Measurements from ENCODE around the gene PLPPR4. TPM values are rescaled to one million over a fixed set of nuclear protein-coding genes. Genes with fewer than 3 reads are reported as not detected.
"Not testable (repeated sequence)": the region's sequence is repeated elsewhere in the genome, so short reads cannot be mapped to it uniquely, and the experiment has no call there.

Gene PLPPR4
- total RNA-seq, 1 donor from 2014 or later = 7.3 TPM

DNA sequence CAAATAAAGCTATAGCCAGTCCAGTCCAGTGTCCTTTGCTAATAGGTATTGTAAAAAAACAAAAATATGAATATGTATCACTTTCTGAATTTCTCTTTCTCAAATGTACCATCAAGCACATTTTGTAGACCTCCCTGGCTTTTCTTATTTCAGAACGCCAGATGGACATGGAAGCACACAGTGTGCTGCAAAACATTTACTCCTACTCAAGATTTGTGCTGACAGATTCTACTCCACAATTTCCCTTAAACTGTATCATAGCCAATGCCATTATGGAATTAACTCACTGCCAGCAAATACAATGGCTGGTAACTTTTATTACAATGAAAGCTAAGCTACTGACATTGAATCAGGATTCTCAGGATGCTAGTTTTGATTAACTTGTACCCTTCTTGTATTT lies 30.8 kb upstream of the PLPPR4 start:
- H3K4me3 ChIP-seq (ENCODE audit: low read length in 3 of 3) = no peak overlapping the region

DNA sequence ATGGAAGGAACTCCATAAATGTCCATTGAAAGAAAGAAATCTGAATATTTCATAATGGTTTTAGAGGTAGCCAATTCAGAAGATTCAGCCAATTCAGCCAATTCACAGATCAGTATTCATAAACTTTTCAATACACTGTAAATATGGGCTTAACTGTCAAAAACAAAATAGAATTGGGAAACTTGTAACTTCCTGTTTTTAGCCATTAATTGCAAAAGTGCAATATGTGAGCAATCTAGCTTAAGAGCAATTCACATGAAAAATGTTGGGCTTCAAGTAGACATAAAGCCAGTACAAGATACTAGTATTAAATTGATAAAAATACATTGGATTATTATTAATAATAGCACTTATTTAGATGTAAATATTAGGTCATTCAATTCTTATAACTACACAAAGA lies 27.5 kb upstream of the PLPPR4 start:
- H3K9ac ChIP-seq (ENCODE audit: low read depth in 1 of 3, low read length in 3 of 3) = no peak overlapping the region
- no peaks in the 10 kb centered on the region for H3K36me3 ChIP-seq (ENCODE audit: control insufficient read depth in 3 of 3, insufficient read depth in 3 of 3, low read length in 3 of 3)
- no peak overlapping the region for H3K4me3 ChIP-seq (ENCODE audit: low read length in 3 of 3)
- H3K4me1 ChIP-seq (ENCODE audit: control insufficient read depth in 3 of 3, insufficient read depth in 3 of 3, low read length in 3 of 3) = no peaks in the 10 kb centered on the region
- no peak overlapping the region for H3K27ac ChIP-seq (ENCODE audit: low read depth, low read length)
- no peaks in the 10 kb centered on the region for H3K27me3 ChIP-seq (ENCODE audit: control insufficient read depth in 3 of 3, insufficient read depth in 3 of 3, low read length in 3 of 3)
- no peaks in the 10 kb centered on the region for H3K9me3 ChIP-seq (ENCODE audit: control insufficient read depth in 3 of 3, low read length in 3 of 3)

More for the DNA sequence above, 30.8 kb upstream of the PLPPR4 start:
- H3K9me3 ChIP-seq (ENCODE audit: control insufficient read depth in 3 of 3, low read length in 3 of 3) = no peaks in the 10 kb centered on the region
- no peak overlapping the region for H3K9ac ChIP-seq (ENCODE audit: low read depth in 1 of 3, low read length in 3 of 3)
- H3K36me3 ChIP-seq (ENCODE audit: control insufficient read depth in 3 of 3, insufficient read depth in 3 of 3, low read length in 3 of 3) = no peaks in the 10 kb centered on the region
- no peaks in the 10 kb centered on the region for H3K4me1 ChIP-seq (ENCODE audit: control insufficient read depth in 3 of 3, insufficient read depth in 3 of 3, low read length in 3 of 3)
- no peak overlapping the region for H3K27ac ChIP-seq (ENCODE audit: low read depth, low read length)
- no peaks in the 10 kb centered on the region for H3K27me3 ChIP-seq (ENCODE audit: control insufficient read depth in 3 of 3, insufficient read depth in 3 of 3, low read length in 3 of 3)

DNA sequence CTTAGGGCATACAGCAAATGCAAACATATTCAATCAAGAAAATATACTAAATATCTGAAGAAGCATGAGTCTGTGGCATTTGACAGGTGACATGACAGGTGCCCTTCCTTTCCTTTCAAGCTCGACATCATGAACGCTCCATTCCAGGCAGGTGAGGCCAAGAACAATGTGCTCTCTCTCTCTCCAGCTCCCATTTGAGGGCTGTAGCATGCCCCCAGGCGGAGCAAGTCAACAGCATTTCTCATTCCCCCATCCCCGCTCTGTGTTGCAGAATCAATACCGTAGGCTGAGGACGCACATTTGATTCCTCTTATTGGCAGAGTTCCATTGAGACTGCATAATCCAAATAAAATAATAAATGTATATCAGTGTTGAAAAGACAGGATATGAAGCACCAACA lies 24.6 kb upstream of the PLPPR4 start:
- Histone ChIP-seq H3K27me3 (ENCODE audit: control insufficient read depth in 3 of 3, insufficient read depth in 3 of 3, low read length in 3 of 3) (no peaks in the 10 kb centered on the region), H3K27ac (ENCODE audit: low read depth, low read length) (no peak overlapping the region), H3K9me3 (ENCODE audit: control insufficient read depth in 3 of 3, low read length in 3 of 3) (no peaks in the 10 kb centered on the region), H3K36me3 (ENCODE audit: control insufficient read depth in 3 of 3, insufficient read depth in 3 of 3, low read length in 3 of 3) (no peaks in the 10 kb centered on the region), H3K9ac (ENCODE audit: low read depth in 1 of 3, low read length in 3 of 3) (no peak overlapping the region), H3K4me1 (ENCODE audit: control insufficient read depth in 3 of 3, insufficient read depth in 3 of 3, low read length in 3 of 3) (no peaks in the 10 kb centered on the region), H3K4me3 (ENCODE audit: low read length in 3 of 3) (no peak overlapping the region)

DNA sequence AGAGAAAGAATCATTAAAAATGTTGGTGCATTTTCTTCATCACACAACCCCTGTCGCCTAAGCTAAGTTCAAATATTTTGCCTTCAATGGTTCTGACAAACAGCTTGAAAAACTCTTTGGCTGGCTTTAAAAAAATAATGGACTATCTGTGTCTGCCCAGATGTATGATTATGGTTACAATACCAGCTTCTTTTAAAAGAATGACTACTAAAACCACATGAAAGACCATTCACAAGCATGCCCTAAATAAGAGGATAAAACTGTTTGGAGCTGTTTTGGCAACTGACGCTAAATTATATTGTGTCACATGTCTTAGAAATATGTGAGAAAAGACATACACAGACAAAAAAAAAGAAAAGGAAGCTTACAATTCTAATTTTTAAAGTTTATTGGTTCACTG lies 23.7 kb upstream of the PLPPR4 start:
- H3K9me3 ChIP-seq (ENCODE audit: control insufficient read depth in 3 of 3, low read length in 3 of 3) = no peaks in the 10 kb centered on the region
- H3K36me3 ChIP-seq (ENCODE audit: control insufficient read depth in 3 of 3, insufficient read depth in 3 of 3, low read length in 3 of 3) = no peaks in the 10 kb centered on the region
- no peaks in the 10 kb centered on the region for H3K27me3 ChIP-seq (ENCODE audit: control insufficient read depth in 3 of 3, insufficient read depth in 3 of 3, low read length in 3 of 3)
- no peak overlapping the region for H3K4me3 ChIP-seq (ENCODE audit: low read length in 3 of 3)
- H3K4me1 ChIP-seq (ENCODE audit: control insufficient read depth in 3 of 3, insufficient read depth in 3 of 3, low read length in 3 of 3) = no peaks in the 10 kb centered on the region
- H3K9ac ChIP-seq (ENCODE audit: low read depth in 1 of 3, low read length in 3 of 3) = no peak overlapping the region
- no peak overlapping the region for H3K27ac ChIP-seq (ENCODE audit: low read depth, low read length)

DNA sequence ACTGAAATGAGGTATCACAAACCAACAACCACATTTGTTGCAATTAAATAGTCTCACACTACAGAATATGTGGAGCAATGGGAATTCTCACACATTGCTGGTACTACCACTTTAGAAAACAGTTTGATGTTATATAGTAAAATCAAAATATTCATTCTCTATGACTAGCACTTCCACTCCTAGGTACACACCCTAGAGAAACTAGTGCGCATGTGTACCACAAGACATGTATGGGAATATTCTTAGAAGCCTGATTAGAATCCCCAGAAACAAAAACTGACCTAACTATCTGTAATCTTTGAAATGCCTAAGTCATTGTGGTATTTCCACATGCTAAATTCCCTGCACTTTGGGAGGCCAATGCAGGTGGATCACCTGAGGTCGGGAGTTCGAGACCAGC lies 18.1 kb upstream of the PLPPR4 start:
- Histone ChIP-seq H3K9ac (ENCODE audit: low read depth in 1 of 3, low read length in 3 of 3) (no peak overlapping the region), H3K4me3 (ENCODE audit: low read length in 3 of 3) (no peak overlapping the region), H3K4me1 (ENCODE audit: control insufficient read depth in 3 of 3, insufficient read depth in 3 of 3, low read length in 3 of 3) (no peaks in the 10 kb centered on the region), H3K36me3 (ENCODE audit: control insufficient read depth in 3 of 3, insufficient read depth in 3 of 3, low read length in 3 of 3) (no peaks in the 10 kb centered on the region), H3K27me3 (ENCODE audit: control insufficient read depth in 3 of 3, insufficient read depth in 3 of 3, low read length in 3 of 3) (no peaks in the 10 kb centered on the region), H3K9me3 (ENCODE audit: control insufficient read depth in 3 of 3, low read length in 3 of 3) (peaks cover 0 to 2% (median 0%) of the 10 kb centered on the region in 3 donors), H3K27ac (ENCODE audit: low read depth, low read length) (no peak overlapping the region)

DNA sequence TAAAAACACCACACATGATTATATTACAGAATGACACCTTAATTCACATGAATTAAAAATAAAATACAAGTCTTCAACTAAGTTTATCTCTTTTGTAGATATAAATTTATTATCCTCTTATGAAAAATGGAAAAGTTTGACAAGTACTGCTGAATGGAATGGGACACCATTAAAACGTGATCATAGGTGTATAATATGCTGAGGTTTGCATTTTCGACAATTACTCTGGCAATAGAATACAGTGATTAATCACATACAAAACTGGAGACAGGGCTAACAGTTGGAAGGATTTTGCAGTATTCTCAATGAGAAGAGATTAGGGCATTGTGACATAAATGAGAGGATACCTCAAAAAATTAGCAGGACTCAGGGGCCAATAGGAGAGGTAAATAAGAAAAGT lies 17.1 kb upstream of the PLPPR4 start:
- Histone ChIP-seq H3K4me1 (ENCODE audit: control insufficient read depth in 3 of 3, insufficient read depth in 3 of 3, low read length in 3 of 3) (no peaks in the 10 kb centered on the region), H3K9me3 (ENCODE audit: control insufficient read depth in 3 of 3, low read length in 3 of 3) (peaks cover 0 to 2% (median 0%) of the 10 kb centered on the region in 3 donors), H3K27me3 (ENCODE audit: control insufficient read depth in 3 of 3, insufficient read depth in 3 of 3, low read length in 3 of 3) (no peaks in the 10 kb centered on the region), H3K4me3 (ENCODE audit: low read length in 3 of 3) (no peak overlapping the region), H3K9ac (ENCODE audit: low read depth in 1 of 3, low read length in 3 of 3) (no peak overlapping the region), H3K36me3 (ENCODE audit: control insufficient read depth in 3 of 3, insufficient read depth in 3 of 3, low read length in 3 of 3) (no peaks in the 10 kb centered on the region), H3K27ac (ENCODE audit: low read depth, low read length) (no peak overlapping the region)

DNA sequence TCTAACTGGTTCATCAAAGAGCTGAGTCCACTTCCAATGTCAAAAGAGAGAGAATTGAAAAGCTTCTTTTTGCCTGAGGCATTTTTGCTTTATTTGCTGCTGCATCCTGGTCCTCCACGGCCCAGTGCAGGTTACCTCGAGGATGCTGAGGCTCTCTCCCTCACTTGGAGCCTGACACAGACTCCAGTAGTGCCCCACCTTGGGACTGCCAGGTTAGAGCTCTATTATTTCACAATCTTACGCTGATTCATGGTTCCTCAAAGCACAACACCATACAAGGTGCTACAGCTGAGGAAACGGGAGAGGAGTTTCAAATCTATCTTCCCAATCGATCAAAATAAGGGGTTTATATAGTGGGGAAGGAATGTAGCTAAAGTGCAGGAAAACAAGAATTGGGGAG lies 13.6 kb upstream of the PLPPR4 start:
- no peaks in the 10 kb centered on the region for H3K36me3 ChIP-seq (ENCODE audit: control insufficient read depth in 3 of 3, insufficient read depth in 3 of 3, low read length in 3 of 3)
- no peaks in the 10 kb centered on the region for H3K27me3 ChIP-seq (ENCODE audit: control insufficient read depth in 3 of 3, insufficient read depth in 3 of 3, low read length in 3 of 3)
- peaks cover 0 to 2% (median 0%) of the 10 kb centered on the region in 3 donors for H3K9me3 ChIP-seq (ENCODE audit: control insufficient read depth in 3 of 3, low read length in 3 of 3)
- no peak overlapping the region for H3K9ac ChIP-seq (ENCODE audit: low read depth in 1 of 3, low read length in 3 of 3)
- H3K4me1 ChIP-seq (ENCODE audit: control insufficient read depth in 3 of 3, insufficient read depth in 3 of 3, low read length in 3 of 3) = no peaks in the 10 kb centered on the region
- H3K4me3 ChIP-seq (ENCODE audit: low read length in 3 of 3) = no peak overlapping the region
- no peak overlapping the region for H3K27ac ChIP-seq (ENCODE audit: low read depth, low read length)

GRCh38 chr1:99251308-99251707 lies 13.0 kb upstream of the PLPPR4 start:
- Histone ChIP-seq H3K4me1 (ENCODE audit: control insufficient read depth in 3 of 3, insufficient read depth in 3 of 3, low read length in 3 of 3) (no peaks in the 10 kb centered on the region), H3K9me3 (ENCODE audit: control insufficient read depth in 3 of 3, low read length in 3 of 3) (peaks cover 0 to under 1% (median 0%) of the 10 kb centered on the region in 3 donors), H3K36me3 (ENCODE audit: control insufficient read depth in 3 of 3, insufficient read depth in 3 of 3, low read length in 3 of 3) (no peaks in the 10 kb centered on the region), H3K27me3 (ENCODE audit: control insufficient read depth in 3 of 3, insufficient read depth in 3 of 3, low read length in 3 of 3) (no peaks in the 10 kb centered on the region), H3K4me3 (ENCODE audit: low read length in 3 of 3) (no peak overlapping the region), H3K9ac (ENCODE audit: low read depth in 1 of 3, low read length in 3 of 3) (no peak overlapping the region), H3K27ac (ENCODE audit: low read depth, low read length) (no peak overlapping the region)

GRCh38 chr1:99252630-99253029 lies 11.7 kb upstream of the PLPPR4 start:
- Histone ChIP-seq H3K9me3 (ENCODE audit: control insufficient read depth in 3 of 3, low read length in 3 of 3) (no peaks in the 10 kb centered on the region), H3K27me3 (ENCODE audit: control insufficient read depth in 3 of 3, insufficient read depth in 3 of 3, low read length in 3 of 3) (no peaks in the 10 kb centered on the region), H3K9ac (ENCODE audit: low read depth in 1 of 3, low read length in 3 of 3) (no peak overlapping the region), H3K4me1 (ENCODE audit: control insufficient read depth in 3 of 3, insufficient read depth in 3 of 3, low read length in 3 of 3) (no peaks in the 10 kb centered on the region), H3K4me3 (ENCODE audit: low read length in 3 of 3) (no peak overlapping the region), H3K36me3 (ENCODE audit: control insufficient read depth in 3 of 3, insufficient read depth in 3 of 3, low read length in 3 of 3) (no peaks in the 10 kb centered on the region), H3K27ac (ENCODE audit: low read depth, low read length) (no peak overlapping the region)

DNA sequence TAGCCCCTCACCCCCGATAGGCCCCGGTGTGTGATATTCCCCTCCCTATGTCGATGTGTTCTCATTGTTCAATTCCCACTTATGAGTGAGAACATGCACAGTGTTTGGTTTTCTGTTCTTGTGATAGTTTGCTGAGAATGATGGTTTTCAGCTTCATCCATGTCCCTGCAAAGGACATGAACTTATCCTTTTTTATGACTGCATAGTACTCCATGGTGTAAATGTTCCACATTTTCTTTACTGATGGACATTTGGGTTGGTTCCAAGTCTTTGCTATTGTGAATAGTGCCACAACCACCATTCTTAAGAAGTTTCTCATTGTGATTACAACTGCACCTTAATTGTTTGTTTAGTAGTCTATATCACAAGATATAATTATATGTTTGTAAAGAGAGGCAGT lies 3.9 kb upstream of the PLPPR4 start:
- not testable (repeated sequence) for H3K27ac ChIP-seq (ENCODE audit: low read depth, low read length); H3K4me3 ChIP-seq (ENCODE audit: low read length in 3 of 3); H3K36me3 ChIP-seq (ENCODE audit: control insufficient read depth in 3 of 3, insufficient read depth in 3 of 3, low read length in 3 of 3); H3K9me3 ChIP-seq (ENCODE audit: control insufficient read depth in 3 of 3, low read length in 3 of 3); H3K9ac ChIP-seq (ENCODE audit: low read depth in 1 of 3, low read length in 3 of 3)
- peaks cover 0 to 12% (median 12%) of the 10 kb centered on the region in 3 donors for H3K4me1 ChIP-seq (ENCODE audit: control insufficient read depth in 3 of 3, insufficient read depth in 3 of 3, low read length in 3 of 3)
- H3K27me3 ChIP-seq (ENCODE audit: control insufficient read depth in 3 of 3, insufficient read depth in 3 of 3, low read length in 3 of 3) = peaks cover 5 to 14% (median 13%) of the 10 kb centered on the region in 3 donors

GRCh38 chr1:99265124-99265523 lies 832 bp downstream of the PLPPR4 start:
- H3K9ac ChIP-seq (ENCODE audit: low read depth in 1 of 3, low read length in 3 of 3) = peak overlapping the region in 2 of 3 donors; percentile 54
- H3K9me3 ChIP-seq (ENCODE audit: control insufficient read depth in 3 of 3, low read length in 3 of 3) = no peaks in the 10 kb centered on the region
- H3K27ac ChIP-seq (ENCODE audit: low read depth, low read length) = no peak overlapping the region
- no peaks in the 10 kb centered on the region for H3K36me3 ChIP-seq (ENCODE audit: control insufficient read depth in 3 of 3, insufficient read depth in 3 of 3, low read length in 3 of 3)
- H3K27me3 ChIP-seq (ENCODE audit: control insufficient read depth in 3 of 3, insufficient read depth in 3 of 3, low read length in 3 of 3) = peaks cover 5 to 16% (median 13%) of the 10 kb centered on the region in 3 donors
- H3K4me1 ChIP-seq (ENCODE audit: control insufficient read depth in 3 of 3, insufficient read depth in 3 of 3, low read length in 3 of 3) = peaks cover 0 to 12% (median 12%) of the 10 kb centered on the region in 3 donors
- H3K4me3 ChIP-seq (ENCODE audit: low read length in 3 of 3) = peak overlapping the region; percentile 5 to 76 (median 75)

Data from skeletal muscle tissue (tissue), 4 donors.